MM.1S (cell line): ENCODE measurements around the gene ELP2.
"Not testable (repeated sequence)": the region's sequence is repeated elsewhere in the genome, so short reads cannot be mapped to it uniquely, and the experiment has no call there.

Experiments used
- DNase-seq: peaks from one replicate; pipeline ENCODE4 v3.0.0-alpha.2; 2015
- H2AFZ ChIP-seq: fragments of 300-600 bp; sonication (generic); 2 replicates; pipeline ENCODE4 v1.6.0; 2016; ENCODE audit warnings: antibody characterized with exemption, low read length
- H3F3A ChIP-seq: fragments of 300-600 bp; sonication (generic); 2 replicates; pipeline ENCODE4 v1.6.1; 2016; ENCODE audit warnings: mild to moderate bottlenecking, antibody characterized with exemption, low read length, moderate library complexity, mixed read lengths; ENCODE audit not compliant: insufficient read depth
- H3K27ac ChIP-seq: fragments of 300-600 bp; sonication (generic); 2 replicates; pipeline ENCODE4 v1.5.1; 2016; ENCODE audit warnings: mild to moderate bottlenecking, low read length
- H3K27me3 ChIP-seq: fragments of 300-600 bp; sonication (generic); replicated peaks from 2 replicates; pipeline ENCODE4 v1.6.0; 2016; ENCODE audit warnings: low read length; ENCODE audit not compliant: insufficient read depth
- H3K36me3 ChIP-seq: fragments of 300-600 bp; sonication (generic); replicated peaks from 2 replicates; pipeline ENCODE4 v1.6.1; 2016; ENCODE audit warnings: mild to moderate bottlenecking, low read length, mixed read lengths; ENCODE audit not compliant: insufficient read depth
- H3K4me1 ChIP-seq: fragments of 300-600 bp; sonication (generic); 2 replicates; pipeline ENCODE4 v1.6.1; 2016; ENCODE audit warnings: low read length, mixed read lengths
- H3K4me2 ChIP-seq: fragments of 300-600 bp; sonication (generic); 2 replicates; pipeline ENCODE4 v1.6.0; 2016; ENCODE audit warnings: low read depth, low read length
- H3K4me3 ChIP-seq: fragments of 300-600 bp; sonication (generic); 2 replicates; pipeline ENCODE4 v1.5.1; 2016; ENCODE audit warnings: low read length, mixed read lengths
- H3K79me2 ChIP-seq: fragments of 300-600 bp; sonication (generic); 2 replicates; pipeline ENCODE4 v1.6.1; 2016; ENCODE audit warnings: mixed run types, low read length, mixed read lengths
- H3K9ac ChIP-seq: fragments of 300-600 bp; sonication (generic); 2 replicates; pipeline ENCODE4 v1.6.1; 2016; ENCODE audit warnings: low read length, mixed read lengths
- H3K9me2 ChIP-seq: fragments of 300-600 bp; sonication (generic); replicated peaks from 2 replicates; pipeline ENCODE4 v1.6.1; 2016; ENCODE audit warnings: mild to moderate bottlenecking, low read length, mixed read lengths; ENCODE audit not compliant: insufficient read depth
- H3K9me3 ChIP-seq: fragments of 300-600 bp; sonication (generic); replicated peaks from 2 replicates; pipeline ENCODE4 v1.6.1; 2016; ENCODE audit warnings: mild to moderate bottlenecking, low read length, mixed read lengths; ENCODE audit not compliant: insufficient read depth
- H4K20me1 ChIP-seq: fragments of 300-600 bp; sonication (generic); 2 replicates; pipeline ENCODE4 v1.6.1; 2016; ENCODE audit warnings: mild to moderate bottlenecking, low read length, moderate library complexity, mixed read lengths; ENCODE audit not compliant: insufficient read depth
- CTCF ChIP-seq: fragments of 300-600 bp; sonication (generic); IDR thresholded peaks from 2 replicates; pipeline ENCODE4 v1.5.1; 2016; ENCODE audit warnings: antibody characterized with exemption, low read length, mixed read lengths
- EZH2 ChIP-seq: fragments of 300-600 bp; sonication (generic); optimal IDR thresholded peaks from 2 replicates; pipeline ENCODE3; 2017; ENCODE audit warnings: low read depth, mild to moderate bottlenecking, antibody characterized with exemption, low read length, mixed read lengths
- EZH2phosphoT487 ChIP-seq: fragments of 300-600 bp; sonication (generic); IDR thresholded peaks from 2 replicates; pipeline ENCODE4 v1.6.1; 2018; ENCODE audit warnings: antibody characterized with exemption, low read length

ELP2 gene

GRCh38 chr18:36162981-36163380 is 33.3 kb downstream of the ELP2 start:
- no peak for DNase-seq
- Histone ChIP-seq H3K9me3 (no peaks in the 10 kb centered on the region), H3K4me3 (no peak overlapping the region), H3K4me2 (no peak overlapping the region), H3K27me3 (no peaks in the 10 kb centered on the region), H3K27ac (no peak overlapping the region), H3K79me2 (no peaks in the 10 kb centered on the region), H3K9me2 (no peaks in the 10 kb centered on the region), H3F3A (no peaks in the 10 kb centered on the region), H3K4me1 (0 out of 2 replicates have a peak, but pooled peaks cover 2% of the 10 kb centered on the region), H2AFZ (no peak overlapping the region), H4K20me1 (no peaks in the 10 kb centered on the region), H3K36me3 (peaks cover 5% of the 10 kb centered on the region; the same call in 1 of the 2 replicates), H3K9ac (no peak overlapping the region)
- TF ChIP-seq CTCF (no peak), EZH2phosphoT487 (no peak), EZH2 (no peak)

GRCh38 chr18:36167692-36168218 is 38.1 kb downstream of the ELP2 start:
- no peaks in the 10 kb centered on the region; the same call in 1 of the 2 replicates for H3K36me3 ChIP-seq
- H3K4me2 ChIP-seq, result no peak overlapping the region
- no peaks in the 10 kb centered on the region for H3K9me3 ChIP-seq
- no peak overlapping the region for H3K27ac ChIP-seq
- no peaks in the 10 kb centered on the region for H4K20me1 ChIP-seq
- no peak for DNase-seq
- no peak for TF ChIP-seq EZH2
- TF ChIP-seq EZH2phosphoT487, result no peak
- TF ChIP-seq CTCF, result no peak
- no peaks in the 10 kb centered on the region for H3K79me2 ChIP-seq
- no peaks in the 10 kb centered on the region for H3K9me2 ChIP-seq
- H3K9ac ChIP-seq, result no peak overlapping the region
- no peaks in the 10 kb centered on the region for H3K27me3 ChIP-seq
- H3F3A ChIP-seq, result no peaks in the 10 kb centered on the region
- no peak overlapping the region for H3K4me3 ChIP-seq
- H2AFZ ChIP-seq, result no peak overlapping the region
- H3K4me1 ChIP-seq, result no peaks in the 10 kb centered on the region

GRCh38 chr18:36168296-36168695 is 38.6 kb downstream of the ELP2 start:
- not testable (repeated sequence) for H2AFZ ChIP-seq, H4K20me1 ChIP-seq, H3K9me2 ChIP-seq, H3F3A ChIP-seq, H3K4me1 ChIP-seq, H3K27ac ChIP-seq, H3K27me3 ChIP-seq, H3K4me2 ChIP-seq, H3K79me2 ChIP-seq, DNase-seq, H3K9ac ChIP-seq, H3K4me3 ChIP-seq, H3K36me3 ChIP-seq, H3K9me3 ChIP-seq

DNA sequence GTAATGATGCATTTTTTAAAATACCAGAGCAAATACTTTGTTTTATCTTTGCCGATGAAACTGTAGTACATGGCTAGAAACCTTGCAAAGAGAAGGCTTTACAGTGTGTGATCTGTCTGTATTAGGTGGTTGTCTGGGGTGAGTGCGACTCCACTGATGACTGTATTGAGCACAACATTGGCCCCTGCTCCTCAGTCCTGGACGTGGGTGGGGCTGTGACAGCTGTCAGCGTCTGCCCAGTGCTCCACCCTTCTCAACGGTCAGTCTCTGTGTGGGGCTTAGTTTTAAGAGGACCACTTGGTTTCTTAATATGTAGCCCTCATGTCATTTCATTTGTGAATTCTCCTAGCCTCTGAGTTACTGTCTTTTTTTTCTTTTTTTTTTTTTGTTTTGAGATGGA is 40.2 kb downstream of the ELP2 start:
- Histone ChIP-seq H3K4me2 (no peak overlapping the region), H2AFZ (no peak overlapping the region), H3K9me3 (no peaks in the 10 kb centered on the region), H3K27ac (no peak overlapping the region), H3K36me3 (no peaks in the 10 kb centered on the region; the same call in 1 of the 2 replicates), H3K9me2 (no peaks in the 10 kb centered on the region), H3K27me3 (no peaks in the 10 kb centered on the region), H3K4me3 (no peak overlapping the region), H3F3A (no peaks in the 10 kb centered on the region), H3K4me1 (no peaks in the 10 kb centered on the region), H3K9ac (no peak overlapping the region), H4K20me1 (no peaks in the 10 kb centered on the region), H3K79me2 (no peaks in the 10 kb centered on the region)
- TF ChIP-seq EZH2 (no peak), EZH2phosphoT487 (no peak), CTCF (no peak)
- no peak for DNase-seq
